Measurements from ENCODE around the gene SEPTIN12. TPM values are rescaled to one million over a fixed set of nuclear protein-coding genes. Genes with fewer than 3 reads are reported as not detected.
A peak's percentile ranks its signal among the peaks of the same experiment; 100 is the strongest.

Gene SEPTIN12
- total and polyA plus RNA-seq, 2 donors (not counting 1 experiment from before 2014, with no cell fraction given), result 0.07 TPM; not detected in 1

- TF ChIP-seq CTCF (IDR thresholded peaks at IDR 0.05) (no peak), EZH2 (IDR thresholded peaks at IDR 0.05; ENCODE audit: borderline replicate concordance, insufficient read depth, low read depth, low read length, poor library complexity, severe bottlenecking) (no peak)
- CTCF ChIA-PET, result no interaction called here
- H3K27ac Mint-ChIP-seq, result no peak overlapping the region
Measured at GRCh38 chr16:4805231-4805630, 17.1 kb upstream of the SEPTIN12 start.

GRCh38 chr16:4803898-4804762, 16.0 kb upstream of the SEPTIN12 start:
- WGBS (ENCODE audit: insufficient coverage), result 93% methylated on average over 19 of the region's 26 CpGs
- no peak overlapping the region for H3K9ac ChIP-seq (ENCODE audit: low read length)
- Mint-ChIP-seq H3K4me1 (peaks cover 21% of the 10 kb centered on the region), H3K27me3 (no peaks in the 10 kb centered on the region), H3K27ac (peak overlapping the region; percentile 18), H3K9me3 (ENCODE audit: insufficient read depth) (no peaks in the 10 kb centered on the region), H3K4me3 (peak overlapping the region; percentile 52)
- DNase-seq (no peak), ATAC-seq (ENCODE audit: low read depth) (no peak)
- no peaks in the 10 kb centered on the region for H3K27me3 ChIP-seq (replicated peaks in 1 of 4; ENCODE audit: control extremely low read depth in 1 of 4, control insufficient read depth in 3 of 4, insufficient read depth in 4 of 4, low read length in 3 of 4)
- H3K4me1 ChIP-seq (ENCODE audit: control insufficient read depth in 2 of 2, insufficient read depth in 2 of 2, low read length in 2 of 2), result peaks cover 26 to 27% of the 10 kb centered on the region in 2 donors
- peaks cover 1 to 20% of the 10 kb centered on the region in 2 experiments for H3K36me3 ChIP-seq (replicated peaks in 1 of 2; ENCODE audit: control extremely low read depth in 1 of 2, control insufficient read depth in 1 of 2, extremely low read depth in 1 of 2, insufficient read depth in 2 of 2, low read length in 1 of 2)
- no peaks in the 10 kb centered on the region for H3K79me2 ChIP-seq (ENCODE audit: control insufficient read depth, insufficient read depth, low read length)
- no peak for TF ChIP-seq EZH2 (IDR thresholded peaks at IDR 0.05; ENCODE audit: borderline replicate concordance, insufficient read depth, low read depth, low read length, poor library complexity, severe bottlenecking)
- no peak for TF ChIP-seq CTCF (IDR thresholded peaks at IDR 0.05)
- no peak overlapping the region for H2AFZ ChIP-seq (ENCODE audit: insufficient read depth, low read depth, low read length, poor library complexity, severe bottlenecking)
- intact Hi-C loops (cut with micrococcal nuclease), result loop anchor here (2.0 to 5.0 kb wide), 2 partner anchors 229 to 268 kb away; partner anchors contain the start of genes ALG1 and NAGPA
- no peaks in the 10 kb centered on the region for H3K9me3 ChIP-seq (ENCODE audit: control extremely low read depth in 1 of 3, control insufficient read depth in 2 of 3, insufficient read depth in 1 of 3, low read length in 2 of 3)
- H4K20me1 ChIP-seq (ENCODE audit: control insufficient read depth, insufficient read depth, low read length, poor library complexity, severe bottlenecking), result no peaks in the 10 kb centered on the region
- no peak overlapping the region for H3K4me3 ChIP-seq (ENCODE audit: control extremely low read depth in 1 of 5, extremely low read depth in 1 of 5, insufficient read depth in 1 of 5, low read depth in 2 of 5, low read length in 4 of 5)
- no peak overlapping the region for H3K27ac ChIP-seq (ENCODE audit: low read length in 2 of 2)
- H3K4me2 ChIP-seq (replicated peaks; ENCODE audit: low read depth, low read length, poor library complexity, severe bottlenecking), result no peak overlapping the region
- ChIA-PET POLR2A (interaction anchor here (1.5 kb wide), 1 partner anchor 44 kb away, joined by 6 read pairs; no protein-coding TSS in a partner anchor), CTCF (interaction anchor here (1.2 kb wide), 1 partner anchor 8 kb away, joined by 3 read pairs; no protein-coding TSS in a partner anchor)

More at GRCh38 chr16:4805231-4805630, 17.1 kb upstream of the SEPTIN12 start:
- Mint-ChIP-seq H3K4me3 (no peak overlapping the region), H3K9me3 (ENCODE audit: insufficient read depth) (no peaks in the 10 kb centered on the region), H3K27me3 (no peaks in the 10 kb centered on the region), H3K4me1 (peaks cover 20% of the 10 kb centered on the region)
- 96% methylated on average over 11 of the region's 11 CpGs for WGBS (ENCODE audit: insufficient coverage)
- Histone ChIP-seq H3K27ac (ENCODE audit: low read length in 2 of 2) (no peak overlapping the region), H3K36me3 (replicated peaks in 1 of 2; ENCODE audit: control extremely low read depth in 1 of 2, control insufficient read depth in 1 of 2, extremely low read depth in 1 of 2, insufficient read depth in 2 of 2, low read length in 1 of 2) (peaks cover 1 to 24% of the 10 kb centered on the region in 2 experiments), H2AFZ (ENCODE audit: insufficient read depth, low read depth, low read length, poor library complexity, severe bottlenecking) (no peak overlapping the region), H3K4me1 (ENCODE audit: control insufficient read depth in 2 of 2, insufficient read depth in 2 of 2, low read length in 2 of 2) (peaks cover 23% of the 10 kb centered on the region in 2 donors), H3K79me2 (ENCODE audit: control insufficient read depth, insufficient read depth, low read length) (no peaks in the 10 kb centered on the region), H3K9me3 (ENCODE audit: control extremely low read depth in 1 of 3, control insufficient read depth in 2 of 3, insufficient read depth in 1 of 3, low read length in 2 of 3) (no peaks in the 10 kb centered on the region), H3K4me2 (replicated peaks; ENCODE audit: low read depth, low read length, poor library complexity, severe bottlenecking) (no peak overlapping the region), H3K4me3 (ENCODE audit: control extremely low read depth in 1 of 5, extremely low read depth in 1 of 5, insufficient read depth in 1 of 5, low read depth in 2 of 5, low read length in 4 of 5) (no peak overlapping the region), H3K27me3 (replicated peaks in 1 of 4; ENCODE audit: control extremely low read depth in 1 of 4, control insufficient read depth in 3 of 4, insufficient read depth in 4 of 4, low read length in 3 of 4) (no peaks in the 10 kb centered on the region), H4K20me1 (ENCODE audit: control insufficient read depth, insufficient read depth, low read length, poor library complexity, severe bottlenecking) (no peaks in the 10 kb centered on the region), H3K9ac (ENCODE audit: low read length) (no peak overlapping the region)
- POLR2A ChIA-PET, result no interaction called here
- ATAC-seq (ENCODE audit: low read depth) (no peak), DNase-seq (no peak)
- intact Hi-C loops (cut with micrococcal nuclease), result no loop called here

Measured in B cell (primary cell).